ENCODE measurements around the gene ACOT9.

ACOT9 gene

DNA sequence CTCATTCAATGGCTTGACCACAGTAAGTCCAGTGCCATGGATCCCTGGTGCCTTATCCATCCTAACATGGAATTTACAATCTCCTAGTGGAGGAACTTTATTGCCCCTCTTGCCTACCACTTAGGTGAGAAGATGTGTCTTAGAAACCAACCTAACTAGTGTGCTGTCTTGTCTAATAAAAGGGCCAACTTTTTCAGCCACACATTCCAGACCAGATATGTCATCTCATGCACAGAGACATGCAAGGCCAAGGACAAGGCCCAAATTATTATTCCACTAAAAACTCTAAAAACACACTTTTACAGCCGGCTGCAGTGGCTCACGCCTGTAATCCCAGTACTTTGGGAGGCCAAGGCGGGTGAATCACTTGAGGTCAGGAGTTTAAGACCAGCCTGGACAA, 86.4 kb downstream of the ACOT9 start:
- H3K4me1 Mint-ChIP-seq (ENCODE audit: low read depth) = peaks cover 8% of the 10 kb centered on the region
- H3K27me3 Mint-ChIP-seq = peaks cover 58% of the 10 kb centered on the region
- H3K27ac Mint-ChIP-seq = no peak overlapping the region
- H3K4me3 Mint-ChIP-seq = no peak overlapping the region
- no peaks in the 10 kb centered on the region for H3K36me3 Mint-ChIP-seq (ENCODE audit: low read depth)
- no peaks in the 10 kb centered on the region for H3K9me3 Mint-ChIP-seq
- no peak for DNase-seq

DNA sequence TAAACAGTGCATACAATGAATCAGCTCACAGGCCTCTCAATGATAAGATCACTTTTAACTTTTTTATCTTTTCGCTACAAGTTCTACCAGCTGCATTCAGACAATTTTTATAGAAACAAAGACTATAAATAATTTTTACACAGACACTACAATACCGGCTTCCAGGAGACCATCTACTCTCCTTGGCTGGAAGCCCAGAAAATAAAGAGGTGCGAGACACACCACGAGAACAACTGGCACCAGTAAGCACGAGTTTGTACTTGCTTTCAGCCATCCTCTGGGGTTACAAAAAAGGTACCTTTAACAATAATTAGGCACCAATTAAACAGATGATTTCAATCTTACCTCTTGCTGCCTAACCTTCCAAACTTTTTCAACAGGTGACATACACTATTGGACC, 87.0 kb downstream of the ACOT9 start:
- H3K27me3 Mint-ChIP-seq = peaks cover 56% of the 10 kb centered on the region
- H3K36me3 Mint-ChIP-seq (ENCODE audit: low read depth) = no peaks in the 10 kb centered on the region
- peaks cover 2% of the 10 kb centered on the region for H3K4me1 Mint-ChIP-seq (ENCODE audit: low read depth)
- no peak overlapping the region for H3K27ac Mint-ChIP-seq
- no peak for DNase-seq
- H3K9me3 Mint-ChIP-seq = no peaks in the 10 kb centered on the region
- H3K4me3 Mint-ChIP-seq = no peak overlapping the region

Measured in activated T-cell treated with anti-CD3 and anti-CD28 coated beads, Interleukin-2, amount 50 U/mL, for 24 hours (primary cell).